Activated T-helper 9 cell treated with anti-CD3 and anti-CD28 coated beads, Interleukin-2, amount 50 U/mL, for 16 hours (primary cell): ENCODE measurements around the gene MAST2.
"Not testable (repeated sequence)": the region's sequence is repeated elsewhere in the genome, so short reads cannot be mapped to it uniquely, and the experiment has no call there.

Experiments used
- DNase-seq: peaks from one replicate; pipeline ENCODE4 v3.0.0-alpha.2; 2020; ENCODE audit warnings: low read depth

MAST2 gene

DNA sequence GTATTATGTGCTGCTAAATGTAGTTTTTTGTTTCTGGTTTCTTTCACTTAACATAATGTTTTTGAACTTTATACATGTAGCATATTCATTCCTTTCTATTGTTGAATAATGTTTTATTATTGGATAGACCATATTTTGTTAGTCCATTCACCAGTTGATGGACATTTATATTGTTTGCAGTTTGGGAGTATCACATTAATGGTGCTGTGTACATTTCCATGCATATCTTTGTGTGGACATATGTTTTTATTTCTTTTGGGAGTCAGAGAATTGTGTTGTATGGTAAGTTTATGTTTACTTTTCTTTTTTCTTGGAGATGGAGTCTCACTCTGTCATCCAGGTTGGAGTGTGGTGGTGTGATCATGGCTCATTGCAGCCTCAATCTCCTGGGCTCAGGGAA, 134.6 kb downstream of the MAST2 start:
- no peak for DNase-seq

DNA sequence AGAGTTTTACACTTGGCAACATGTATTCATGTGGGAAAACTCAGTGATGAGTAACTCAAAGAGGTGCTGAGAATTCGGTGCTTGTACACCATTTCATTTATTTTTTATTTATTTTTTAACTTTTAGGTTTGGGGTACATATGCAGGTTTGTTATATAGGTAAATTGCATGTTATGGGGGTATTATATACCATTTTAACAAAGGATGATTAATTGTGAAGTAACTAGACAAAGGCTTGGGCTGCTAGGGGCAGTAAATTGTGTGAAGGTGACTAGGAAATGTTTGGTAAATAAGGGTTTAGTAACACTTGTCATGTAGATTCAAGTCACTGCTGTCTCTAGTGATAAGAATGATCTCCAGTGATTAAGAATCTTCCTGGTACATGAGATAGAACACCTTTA, 139.0 kb downstream of the MAST2 start:
- no peak for DNase-seq

DNA sequence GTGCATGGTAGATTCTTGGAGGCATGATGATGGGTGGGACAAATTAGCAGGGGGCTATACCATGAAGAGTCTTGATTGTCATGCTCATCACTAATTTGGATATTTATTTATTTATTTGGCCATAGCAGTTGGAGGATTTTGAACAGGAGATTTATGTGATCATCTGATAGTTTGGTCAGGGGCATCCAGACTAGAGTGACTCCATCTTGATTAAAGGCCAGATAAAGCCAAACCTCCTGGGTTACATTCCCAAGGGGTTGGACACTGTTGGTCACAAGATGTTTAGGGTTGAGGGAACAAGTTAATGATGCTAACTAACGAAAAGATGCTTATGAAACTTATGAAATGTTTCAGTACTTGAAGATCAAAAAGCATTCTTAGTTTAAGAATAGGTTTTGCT, 139.8 kb downstream of the MAST2 start:
- DNase-seq: no peak

DNA sequence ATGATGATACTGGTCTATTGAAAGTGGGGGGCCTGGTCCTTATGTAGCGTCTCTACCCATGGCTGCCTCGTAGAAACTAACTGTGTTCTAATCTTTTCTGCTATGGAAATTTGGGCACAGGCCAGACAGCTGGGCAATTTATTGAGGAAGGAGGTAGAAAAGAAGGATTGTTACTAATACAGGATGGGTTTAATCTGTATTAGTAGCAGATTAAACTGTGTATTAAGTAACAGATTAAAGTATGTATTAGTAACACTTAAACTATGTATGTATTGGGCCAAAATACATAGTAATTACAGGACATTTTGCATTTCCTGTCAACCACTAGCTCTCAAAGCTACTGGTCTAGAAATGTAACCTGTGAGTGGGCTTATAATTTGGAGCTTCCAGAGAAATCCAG, 142.0 kb downstream of the MAST2 start:
- DNase-seq: no peak

DNA sequence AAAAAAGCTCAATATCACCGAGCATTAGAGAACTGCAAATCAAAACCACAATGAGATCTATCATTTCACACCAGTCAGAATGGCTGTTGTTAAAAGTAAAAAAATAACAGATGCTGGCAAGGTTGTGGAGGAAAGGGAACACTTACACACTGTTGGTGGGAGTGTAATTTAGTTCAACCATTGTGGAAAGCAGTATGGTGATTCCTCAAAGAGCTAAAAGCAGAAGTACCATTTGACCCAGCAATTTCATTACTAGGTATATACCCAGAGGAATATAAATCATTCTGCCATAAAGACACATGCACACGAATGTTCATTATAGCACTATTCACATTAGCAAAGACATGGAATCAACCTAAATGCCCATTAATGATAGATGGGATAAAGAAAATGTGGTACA, 146.1 kb downstream of the MAST2 start:
- not testable (repeated sequence) for DNase-seq

- no peak for DNase-seq
Observed at GRCh38 chr1:45952072-45952471, 148.7 kb downstream of the MAST2 start.

- no peak for DNase-seq
Observed at GRCh38 chr1:45953934-45954847, 150.8 kb downstream of the MAST2 start.

DNA sequence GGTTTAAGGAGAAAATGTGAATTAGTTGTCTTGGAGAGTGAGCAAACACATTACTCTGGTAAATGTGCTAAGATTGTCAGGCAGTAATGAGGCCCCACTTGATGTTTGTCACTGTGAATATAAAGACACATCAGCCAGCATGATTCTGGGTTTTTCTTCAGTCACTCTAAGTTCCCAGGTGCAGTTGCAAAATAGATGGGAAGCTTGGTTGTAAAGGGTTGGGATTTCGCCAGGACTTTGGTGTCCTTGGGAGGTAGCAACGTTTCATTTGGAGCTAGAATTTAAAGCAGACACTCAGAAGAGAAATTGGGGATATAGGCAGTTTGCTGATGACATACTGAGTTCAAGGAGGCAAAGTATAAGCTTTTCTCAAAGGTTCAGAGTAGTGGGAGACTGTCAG, 154.3 kb downstream of the MAST2 start:
- no peak for DNase-seq

DNA sequence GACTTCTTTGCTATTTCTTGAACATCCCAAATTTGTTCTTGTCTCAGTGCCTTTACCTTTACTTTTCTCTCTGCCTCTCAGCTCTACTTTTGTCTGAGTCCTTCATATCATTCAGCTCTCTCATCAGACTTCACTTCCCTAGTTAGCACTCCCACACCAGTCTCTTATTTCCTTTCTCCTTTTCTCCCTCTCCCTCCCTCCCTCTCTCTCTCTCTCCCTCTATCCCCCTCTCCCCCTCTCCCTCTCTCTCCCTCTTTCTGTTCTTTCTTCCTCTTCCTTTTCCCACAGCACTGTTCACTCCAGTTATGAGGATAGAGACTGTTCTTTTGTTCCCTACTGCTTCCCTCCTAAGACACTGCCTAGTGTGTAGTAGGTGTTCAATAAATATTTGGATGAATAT, 154.9 kb downstream of the MAST2 start:
- no peak for DNase-seq

GRCh38 chr1:45960930-45961715, 157.7 kb downstream of the MAST2 start:
- DNase-seq: no peak

GRCh38 chr1:45961936-45962335, 158.5 kb downstream of the MAST2 start:
- not testable (repeated sequence) for DNase-seq

DNA sequence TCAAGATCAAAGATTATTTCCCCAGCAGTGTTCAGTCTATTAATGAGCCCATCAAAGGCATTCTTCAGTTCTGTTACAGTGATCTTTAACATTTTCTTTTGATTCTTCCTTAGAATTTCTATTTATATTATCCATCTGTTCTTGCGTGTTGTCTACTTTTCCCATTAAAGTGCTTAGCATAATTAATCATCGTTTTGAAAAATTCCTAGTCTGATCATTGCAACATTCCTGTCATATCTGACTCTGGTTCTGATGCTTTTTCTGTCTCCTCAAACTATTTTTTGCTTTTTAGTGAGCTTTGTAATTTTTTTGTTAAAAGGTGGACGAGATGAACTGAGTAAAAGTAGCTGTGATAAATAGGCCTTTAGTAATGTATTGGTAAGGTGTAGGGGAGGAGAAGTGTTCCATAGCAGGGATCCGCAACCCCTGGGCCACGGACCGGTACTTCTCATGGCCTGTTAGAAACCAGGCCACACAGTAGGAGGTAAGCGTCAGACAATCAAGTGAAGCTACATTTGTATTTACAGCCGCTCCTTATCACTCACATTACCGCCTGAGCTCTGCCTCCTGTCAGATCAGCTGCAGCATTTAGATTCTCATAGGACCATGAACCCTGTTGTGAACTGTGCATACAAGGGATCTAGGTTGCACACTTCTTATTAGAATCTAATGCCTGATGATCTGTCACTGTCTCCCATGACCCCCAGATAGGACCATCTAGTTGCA, 165.7 kb downstream of the MAST2 start:
- DNase-seq: no peak

DNA sequence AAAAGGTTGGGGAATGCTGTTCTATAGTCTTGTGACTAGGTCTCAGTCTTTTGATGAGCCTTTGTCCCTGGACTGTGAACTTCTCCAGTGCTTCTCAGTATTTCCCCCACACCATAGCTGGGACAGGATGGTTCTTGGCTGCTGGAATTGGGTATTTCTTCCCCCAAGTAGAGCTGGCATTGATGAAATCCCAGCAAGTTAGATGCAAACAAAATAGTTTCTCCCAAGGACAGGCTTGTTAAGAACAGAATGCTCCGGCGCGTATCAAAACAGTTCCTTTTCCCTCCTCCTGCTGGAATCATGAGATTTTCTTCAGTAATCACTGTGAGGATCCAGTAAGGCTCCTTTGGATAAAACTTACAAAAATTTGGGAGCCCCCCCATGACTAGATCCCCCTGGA, 166.5 kb downstream of the MAST2 start:
- DNase-seq: no peak

- DNase-seq: no peak
Observed at GRCh38 chr1:45971335-45971734, 167.9 kb downstream of the MAST2 start.

GRCh38 chr1:45971922-45972531, 168.6 kb downstream of the MAST2 start:
- no peak for DNase-seq

GRCh38 chr1:45972621-45973020, 169.2 kb downstream of the MAST2 start:
- DNase-seq: no peak

- no peak for DNase-seq
Observed at GRCh38 chr1:45973121-45973520, 169.7 kb downstream of the MAST2 start.

- no peak for DNase-seq
Observed at GRCh38 chr1:45974541-45975269, 171.3 kb downstream of the MAST2 start.

GRCh38 chr1:45976623-45977022, 173.2 kb downstream of the MAST2 start:
- DNase-seq: no peak

DNA sequence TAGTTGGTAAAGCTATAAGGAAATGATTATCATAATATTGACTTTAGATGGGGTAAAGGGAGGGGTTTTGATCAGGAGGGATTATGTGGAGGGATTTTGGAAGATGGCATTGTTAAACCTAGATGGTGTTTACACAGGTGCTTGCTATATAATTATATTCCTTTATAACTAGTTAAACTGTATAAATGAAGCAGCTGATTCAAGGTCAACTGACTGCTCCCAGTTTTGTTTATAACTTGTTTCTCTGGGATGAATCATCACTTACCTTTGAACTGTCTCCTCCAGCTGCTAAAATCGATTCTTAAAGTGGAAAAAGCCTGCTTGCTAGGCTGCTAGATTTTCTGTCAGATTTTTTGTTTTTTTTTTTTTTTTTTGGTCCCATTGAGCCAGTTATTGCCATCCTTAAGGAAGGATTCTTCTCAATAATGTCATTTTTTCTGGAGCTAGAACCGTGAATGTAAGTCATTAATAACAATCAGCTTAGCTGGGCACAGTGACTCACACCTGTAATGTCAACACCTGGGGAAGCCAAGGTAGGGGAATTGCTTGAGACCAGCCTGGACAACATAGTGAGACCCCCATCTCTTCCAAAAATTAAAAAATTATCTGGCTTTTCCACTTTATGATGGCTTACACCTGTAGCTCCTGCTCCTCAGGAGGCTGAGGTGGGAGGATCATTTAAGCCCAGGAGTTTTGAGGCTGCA, 175.8 kb downstream of the MAST2 start:
- no peak for DNase-seq

DNA sequence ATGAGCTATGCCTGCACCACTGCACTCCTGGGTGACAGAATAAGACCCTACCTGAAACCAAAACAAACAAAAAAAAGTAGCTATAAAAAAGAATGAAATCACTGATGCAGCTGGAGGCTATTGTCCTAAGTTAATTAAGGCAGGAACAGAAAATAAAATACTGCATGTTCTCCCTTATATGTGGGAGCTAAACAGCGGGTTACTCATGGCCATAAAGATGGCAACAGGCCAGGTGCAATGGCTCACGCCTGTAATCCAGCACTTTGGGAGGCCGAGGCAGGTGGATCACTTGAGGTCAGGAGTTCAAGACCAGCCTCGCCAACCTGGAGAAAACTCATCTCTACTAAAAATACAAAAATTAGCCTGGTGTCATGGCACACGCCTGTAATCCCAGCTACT, 176.4 kb downstream of the MAST2 start:
- DNase-seq: no peak
